LNCaP clone FGC (cell line): ENCODE data around the gene RUFY4.

ENCODE experiments used
- DNase-seq: peaks from one replicate; pipeline ENCODE4 v3.0.0-alpha.2; 2011; ENCODE audit warnings: low read depth
- H3K4me3 ChIP-seq: 2 replicates; pipeline ENCODE4 v1.5.1; 2011; ENCODE audit warnings: mild to moderate bottlenecking, low read depth, low read length, control low read depth
- TF ChIP-seq, protein P1 (sequence below): IDR thresholded peaks from 2 replicates; pipeline ENCODE4 v1.5.1; 2012; ENCODE audit warnings: mild to moderate bottlenecking; ENCODE audit not compliant: control insufficient read depth, insufficient read depth; ENCODE audit errors: extremely low read depth

RUFY4 gene

DNA sequence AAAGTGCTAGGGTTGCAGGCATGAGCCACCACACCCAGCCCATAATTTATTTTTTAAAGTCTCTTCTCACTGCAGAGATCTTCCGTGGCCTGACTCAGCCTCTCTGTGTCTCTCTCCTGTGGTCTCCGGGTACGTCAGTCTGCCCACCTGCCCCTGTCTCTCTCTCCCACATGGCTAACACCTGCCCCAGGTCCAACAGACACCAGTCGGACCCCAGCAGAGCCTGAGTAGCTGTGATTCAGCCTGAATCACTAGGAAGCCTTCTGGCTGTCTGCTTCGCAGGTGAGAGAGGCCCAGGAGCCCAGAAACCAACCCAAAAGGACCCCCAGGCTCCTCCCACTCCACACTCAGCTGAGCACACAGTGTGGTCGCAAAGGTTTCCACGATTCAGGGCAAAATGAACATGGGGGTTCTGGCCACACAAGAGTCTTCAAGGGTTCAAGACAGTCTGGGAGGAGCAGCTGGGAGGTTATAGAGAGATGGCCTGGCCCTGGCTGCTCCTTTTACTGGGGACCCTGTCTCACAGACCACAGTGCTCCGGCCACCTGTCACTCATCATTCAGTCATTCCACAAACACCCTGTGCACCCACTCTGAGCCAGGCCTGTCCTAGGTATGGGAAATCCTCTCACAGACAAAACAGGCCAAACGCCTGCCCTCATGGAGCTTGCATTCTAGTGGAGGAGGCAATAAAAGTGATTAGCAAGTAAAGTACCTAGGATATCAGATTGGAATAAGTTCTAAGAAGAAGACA is 8.6 kb downstream of the RUFY4 start:
- H3K4me3 ChIP-seq = no peak overlapping the region
- TF ChIP-seq, protein P1, sequence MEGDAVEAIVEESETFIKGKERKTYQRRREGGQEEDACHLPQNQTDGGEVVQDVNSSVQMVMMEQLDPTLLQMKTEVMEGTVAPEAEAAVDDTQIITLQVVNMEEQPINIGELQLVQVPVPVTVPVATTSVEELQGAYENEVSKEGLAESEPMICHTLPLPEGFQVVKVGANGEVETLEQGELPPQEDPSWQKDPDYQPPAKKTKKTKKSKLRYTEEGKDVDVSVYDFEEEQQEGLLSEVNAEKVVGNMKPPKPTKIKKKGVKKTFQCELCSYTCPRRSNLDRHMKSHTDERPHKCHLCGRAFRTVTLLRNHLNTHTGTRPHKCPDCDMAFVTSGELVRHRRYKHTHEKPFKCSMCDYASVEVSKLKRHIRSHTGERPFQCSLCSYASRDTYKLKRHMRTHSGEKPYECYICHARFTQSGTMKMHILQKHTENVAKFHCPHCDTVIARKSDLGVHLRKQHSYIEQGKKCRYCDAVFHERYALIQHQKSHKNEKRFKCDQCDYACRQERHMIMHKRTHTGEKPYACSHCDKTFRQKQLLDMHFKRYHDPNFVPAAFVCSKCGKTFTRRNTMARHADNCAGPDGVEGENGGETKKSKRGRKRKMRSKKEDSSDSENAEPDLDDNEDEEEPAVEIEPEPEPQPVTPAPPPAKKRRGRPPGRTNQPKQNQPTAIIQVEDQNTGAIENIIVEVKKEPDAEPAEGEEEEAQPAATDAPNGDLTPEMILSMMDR = no peak
- DNase-seq = no peak

DNA sequence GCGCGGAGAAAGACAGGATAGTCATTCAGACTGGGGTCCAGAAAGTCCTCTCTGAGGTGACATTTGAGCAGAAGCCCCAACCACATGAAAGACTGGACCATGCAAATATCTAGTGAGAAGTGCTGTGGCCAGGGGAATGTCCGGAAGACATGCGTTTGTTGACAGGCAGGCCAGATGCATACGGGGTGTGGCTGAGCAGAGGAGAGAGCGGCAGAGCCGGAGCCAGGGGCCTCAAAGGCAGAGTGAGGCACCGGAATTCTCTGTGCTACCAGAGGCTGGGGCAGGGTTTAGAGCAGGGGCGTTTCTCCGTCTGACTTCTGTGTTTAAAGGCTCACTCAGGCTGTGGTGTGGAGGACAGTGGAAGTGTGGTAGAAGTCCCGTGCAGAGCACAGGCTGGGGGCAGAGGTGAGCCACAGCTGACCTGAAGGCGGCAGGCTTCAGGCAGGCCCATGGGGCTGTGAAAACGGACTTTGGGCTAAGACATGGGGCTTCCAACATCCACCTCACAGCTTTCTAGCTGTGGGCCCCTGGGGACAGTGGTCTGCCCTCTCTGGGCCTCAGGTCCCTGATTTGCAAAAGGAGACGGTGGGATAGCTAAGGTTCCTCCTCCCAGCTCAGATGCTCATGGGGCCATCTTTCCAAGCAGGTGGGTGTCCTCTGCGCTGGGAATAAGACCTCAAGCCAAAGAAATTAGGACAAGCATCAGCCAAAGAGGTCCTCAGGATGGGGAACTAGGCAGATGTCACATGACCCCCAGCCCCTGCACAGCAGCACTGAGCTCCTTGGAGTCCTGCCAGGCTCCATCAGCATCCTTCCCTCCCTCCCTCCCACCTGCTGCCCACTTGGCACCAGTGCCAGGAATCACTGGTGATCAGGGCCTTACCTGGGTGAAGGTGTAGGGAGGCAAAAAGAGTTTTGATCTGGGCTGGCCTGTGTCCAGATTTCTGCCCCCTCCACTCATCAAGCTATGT is 11.2 kb downstream of the RUFY4 start:
- DNase-seq = no peak
- TF ChIP-seq, protein P1 = no peak

DNA sequence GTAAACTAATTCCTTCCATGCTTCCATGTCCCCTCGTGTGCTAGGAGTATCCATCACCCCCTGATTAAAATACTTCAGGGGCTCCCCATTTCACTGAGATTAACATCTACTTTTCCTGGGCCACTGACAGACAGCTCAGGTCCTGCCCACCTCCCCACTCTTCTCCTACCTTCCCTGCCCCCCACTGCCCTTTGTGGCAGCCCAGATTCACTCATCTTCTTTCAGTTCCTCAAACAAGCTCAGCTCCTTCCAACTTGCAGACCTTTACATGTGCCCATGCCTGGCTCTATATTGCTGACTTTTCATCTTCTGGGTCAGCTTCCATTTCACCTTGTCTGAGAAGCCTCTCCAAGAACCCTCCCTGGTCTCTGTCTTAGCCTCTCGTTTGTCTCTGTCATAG is 12.0 kb downstream of the RUFY4 start:
- TF ChIP-seq, protein P1 = no peak
- DNase-seq = no peak
- H3K4me3 ChIP-seq = no peak overlapping the region

More for the DNA sequence above, 11.2 kb downstream of the RUFY4 start:
- no peak overlapping the region for H3K4me3 ChIP-seq

DNA sequence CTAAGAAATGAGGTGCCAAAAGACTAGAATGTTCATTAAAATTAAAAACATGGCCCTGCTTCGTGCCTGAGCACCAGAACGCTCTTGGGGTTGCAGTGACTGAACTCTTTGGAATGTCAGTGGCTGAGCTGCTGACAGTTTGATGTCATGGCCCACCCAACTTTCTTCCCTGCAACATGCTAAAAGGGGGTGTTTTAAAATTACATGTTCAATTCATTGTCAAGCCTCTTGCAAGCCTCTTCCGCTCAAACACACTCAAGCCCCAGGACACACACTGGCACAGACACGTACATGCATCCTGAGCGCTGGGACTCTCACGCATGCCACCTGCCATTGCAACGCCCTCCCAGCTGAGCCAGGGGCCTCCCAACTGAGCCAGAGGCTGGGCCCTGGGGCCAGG is 12.6 kb downstream of the RUFY4 start:
- no peak overlapping the region for H3K4me3 ChIP-seq
- DNase-seq = no peak

DNA sequence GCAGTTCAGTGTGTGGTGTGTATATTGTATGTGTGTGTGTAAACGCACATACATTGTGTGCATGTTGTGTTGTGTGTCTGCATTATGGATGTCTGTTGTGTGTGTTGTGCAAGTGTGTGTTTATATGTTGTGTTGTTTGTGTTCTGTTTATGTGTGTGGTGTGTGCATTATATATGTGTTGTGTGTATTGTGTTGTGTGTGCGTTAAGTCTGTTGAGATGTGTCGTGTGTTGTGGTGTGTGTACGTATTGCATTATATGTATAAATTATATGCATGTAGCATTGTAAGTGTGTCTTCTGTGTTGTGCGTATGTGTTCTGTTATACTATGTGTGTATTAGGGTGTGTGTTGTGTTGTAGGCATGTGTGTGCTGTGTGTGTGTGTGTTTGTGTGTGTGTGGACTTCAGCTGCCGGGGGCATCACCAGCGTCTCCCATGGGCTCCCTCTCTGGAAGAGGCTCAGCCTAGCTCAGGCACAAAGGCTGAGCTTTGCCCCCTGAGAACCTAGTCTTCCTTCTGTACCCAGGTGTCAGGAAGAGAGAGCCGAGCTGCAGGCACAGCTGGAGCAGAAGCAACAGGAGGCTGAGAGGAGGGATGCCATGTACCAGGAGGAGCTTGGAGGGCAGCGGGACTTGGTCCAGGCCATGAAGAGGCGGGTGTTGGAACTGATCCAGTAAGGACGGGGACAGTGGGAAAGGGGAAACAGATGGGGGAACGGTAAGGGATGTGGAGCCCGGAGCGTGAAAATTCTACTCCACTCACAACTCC is 13.7 kb downstream of the RUFY4 start:
- H3K4me3 ChIP-seq = no peak overlapping the region
- DNase-seq = no peak
- TF ChIP-seq, protein P1 = no peak

More for the DNA sequence above, 12.6 kb downstream of the RUFY4 start:
- TF ChIP-seq, protein P1 = no peak

DNA sequence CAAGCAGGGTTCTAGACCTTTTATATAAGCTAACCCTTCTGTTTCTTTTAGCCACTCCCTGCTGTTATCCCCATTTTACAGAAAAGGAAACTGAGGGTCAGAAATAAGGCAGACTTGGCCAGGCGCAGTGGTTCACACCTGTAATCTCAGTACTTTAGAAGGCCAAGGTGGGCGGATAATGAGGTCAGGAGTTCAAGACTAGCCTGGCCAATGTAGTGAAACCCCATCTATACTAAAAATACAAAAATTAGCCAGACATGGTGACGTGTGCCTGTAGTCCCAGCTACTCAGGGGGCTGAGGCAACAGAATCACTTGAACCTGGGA is 14.3 kb downstream of the RUFY4 start:
- DNase-seq = no peak
- TF ChIP-seq, protein P1 = no peak

More for the DNA sequence above, 14.3 kb downstream of the RUFY4 start:
- no peak overlapping the region for H3K4me3 ChIP-seq
